Fibroblast of skin of right quadriceps (primary cell): ENCODE measurements around the gene EIF4E2.
"Not testable (repeated sequence)": the region's sequence is repeated elsewhere in the genome, so short reads cannot be mapped to it uniquely, and the experiment has no call there.

Source experiments
- DNase-seq: peaks from one replicate; pipeline ENCODE4 v3.0.0-alpha.2; 2013

The EIF4E2 gene

GRCh38 chr2:232522623-232523401 lies 27.7 kb upstream of the EIF4E2 start:
- no peak for DNase-seq

- DNase-seq = no peak
These were observed 27.1 kb upstream of the EIF4E2 start for GRCh38 chr2:232523402-232523681.

GRCh38 chr2:232523682-232524597 lies 26.5 kb upstream of the EIF4E2 start:
- DNase-seq = peak; percentile 22

GRCh38 chr2:232524771-232525170 lies 25.7 kb upstream of the EIF4E2 start:
- no peak for DNase-seq

- DNase-seq = no peak
These were observed 25.3 kb upstream of the EIF4E2 start for GRCh38 chr2:232525199-232525598.

- DNase-seq = no peak
These were observed 24.6 kb upstream of the EIF4E2 start, which contains the start of gene CHRND for GRCh38 chr2:232525791-232526371. Gene CHRND (plus strand): TSS chr2:232526160. CDS start chr2:232526216, 56 bp downstream.

GRCh38 chr2:232526372-232526941 lies 24.0 kb upstream of the EIF4E2 start:
- DNase-seq = no peak

GRCh38 chr2:232527905-232528470 lies 22.5 kb upstream of the EIF4E2 start:
- no peak for DNase-seq

- DNase-seq = no peak
These were observed 21.6 kb upstream of the EIF4E2 start for GRCh38 chr2:232528746-232529460.

- no peak for DNase-seq
These were observed 20.5 kb upstream of the EIF4E2 start for GRCh38 chr2:232529806-232530547.

GRCh38 chr2:232530626-232531260 lies 19.7 kb upstream of the EIF4E2 start:
- no peak for DNase-seq

- no peak for DNase-seq
These were observed 18.1 kb upstream of the EIF4E2 start for GRCh38 chr2:232532419-232532818.

- DNase-seq = not testable (repeated sequence)
These were observed 17.7 kb upstream of the EIF4E2 start for GRCh38 chr2:232532821-232533220.

- DNase-seq = no peak
These were observed 16.4 kb upstream of the EIF4E2 start for GRCh38 chr2:232533944-232534710.

- DNase-seq = no peak
These were observed 15.4 kb upstream of the EIF4E2 start for GRCh38 chr2:232534940-232535651.

- no peak for DNase-seq
These were observed 14.5 kb upstream of the EIF4E2 start for GRCh38 chr2:232535761-232536530.

GRCh38 chr2:232537079-232537478 lies 13.4 kb upstream of the EIF4E2 start:
- DNase-seq = no peak

- DNase-seq = no peak
These were observed 13.0 kb upstream of the EIF4E2 start for GRCh38 chr2:232537499-232537898.

GRCh38 chr2:232538671-232539070 lies 11.8 kb upstream of the EIF4E2 start:
- DNase-seq = no peak
